Small intestine (tissue), 7 donors: ENCODE results near the gene COL23A1. TPM values are rescaled to one million over a fixed set of nuclear protein-coding genes. Genes with fewer than 3 reads are reported as not detected.

ENCODE experiments used
- DNase-seq, 2 donors: peaks; one replicate each; pipeline versions ENCODE4 v3.0.0 to v3.0.0-alpha.2; 2013
- FAIRE-seq: peaks from 2 replicates; lab custom pipeline; 2012; peaks lifted over from hg19 to GRCh38; lab: Jason Lieb, UNC
- H3K27ac ChIP-seq, 3 donors: one replicate each; pipeline ENCODE4 v1.5.1; 2013; ENCODE audit warnings: low read length in 2 of 3, mild to moderate bottlenecking in 2 of 3, control low read depth in 1 of 3, inconsistent platforms in 1 of 3, low read depth in 1 of 3, moderate library complexity in 1 of 3
- H3K27me3 ChIP-seq, 3 donors: one replicate each; pipeline ENCODE4 v1.6.1; 2013; ENCODE audit warnings: low read length in 3 of 3, inconsistent platforms in 1 of 3; ENCODE audit not compliant: control insufficient read depth in 3 of 3, insufficient read depth in 3 of 3
- H3K36me3 ChIP-seq, 3 donors: one replicate each; pipeline ENCODE4 v1.6.1; 2013; ENCODE audit warnings: low read length in 3 of 3, inconsistent platforms in 1 of 3, low read depth in 1 of 3, mild to moderate bottlenecking in 1 of 3, moderate library complexity in 1 of 3; ENCODE audit not compliant: control insufficient read depth in 3 of 3, insufficient read depth in 2 of 3
- H3K4me1 ChIP-seq, 3 donors: one replicate each; pipeline ENCODE4 v1.6.1; 2013; ENCODE audit warnings: low read length in 2 of 3, inconsistent platforms in 1 of 3, low read depth in 1 of 3, mild to moderate bottlenecking in 1 of 3, moderate library complexity in 1 of 3; ENCODE audit not compliant: control insufficient read depth in 3 of 3, insufficient read depth in 2 of 3
- H3K4me3 ChIP-seq, 3 donors: one replicate each; pipeline ENCODE4 v1.5.1; 2013; ENCODE audit warnings: low read length in 3 of 3, control low read depth in 1 of 3, inconsistent platforms in 1 of 3, low read depth in 1 of 3, mild to moderate bottlenecking in 1 of 3, moderate library complexity in 1 of 3
- H3K9me3 ChIP-seq, 2 donors: one replicate each; pipeline ENCODE4 v1.6.1; 2013; ENCODE audit warnings: low read depth in 1 of 2, low read length in 1 of 2; ENCODE audit not compliant: control insufficient read depth in 2 of 2, insufficient read depth in 1 of 2
- WGBS, 3 donors: extraction: QIAGEN DNeasy Blood & Tissue Kit; methylation state at CpG; one replicate each; pipeline ENCODE4 v1.1.7; 2013; 5-methylcytosine and 5-hydroxymethylcytosine counted together
- polyA plus RNA-seq, 4 donors: library from polyadenylated mRNA; stranded (reverse) in 3 of 4; unstranded in 1 of 4; fragments of 200-250 nt in 3 of 4; fragments of 120-200 nt in 1 of 4; gene quantifications; one replicate each; pipeline versions ENCODE4 v1.2.1 to v1.2.3, GENCODE V29; 2013
- donor health status: healthy with polysubstance abuse.
- donor health status: control.
- donor health status: control.
- donor health status: Bipolar disorder and iron deficiency.
- donor health status: healthy.

COL23A1 gene
- polyA plus RNA-seq, 4 donors = 1.4 to 3.2 (median 1.6) TPM; not detected in 1

DNA sequence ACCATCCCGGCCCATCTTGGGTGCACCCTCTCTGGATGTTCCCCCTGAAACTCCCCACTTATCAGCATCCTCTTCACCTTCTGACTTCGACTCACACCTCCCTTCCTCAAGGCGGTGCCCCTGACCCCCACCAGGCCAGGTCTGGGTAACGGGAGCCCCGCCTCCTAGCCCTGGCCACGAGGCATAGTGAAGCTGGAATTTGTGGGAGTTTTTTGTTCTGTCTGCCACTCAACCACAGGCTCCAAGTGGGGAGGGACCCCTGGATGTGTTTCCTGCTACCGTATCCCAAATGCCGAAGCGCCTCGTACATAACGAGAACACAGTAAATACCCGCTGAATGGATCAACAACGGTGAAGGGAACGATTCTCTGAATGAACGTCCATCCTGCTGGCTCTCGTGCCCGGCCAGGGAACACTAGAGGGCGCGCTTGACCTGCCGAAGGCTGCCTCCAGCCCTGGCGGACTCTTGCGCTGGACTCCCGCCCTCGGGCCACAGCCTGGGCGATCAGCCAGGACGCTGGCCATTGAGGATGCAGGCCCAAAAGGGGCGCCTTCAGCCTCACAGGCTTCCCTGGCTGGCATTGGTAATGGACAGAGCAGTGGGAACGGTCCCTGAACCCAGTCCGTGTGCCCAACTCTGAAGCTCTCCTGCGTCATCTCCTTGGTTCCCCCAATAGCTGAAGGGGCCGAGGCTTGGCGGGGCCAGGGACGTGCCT is 310.3 kb downstream of the COL23A1 start:
- DNase-seq (peak; percentile 65 to 79), FAIRE-seq (no peak)
- Histone ChIP-seq H3K27ac (no peak overlapping the region), H3K9me3 (peaks cover 2 to 11% of the 10 kb centered on the region in 2 donors), H3K4me1 (peaks cover 0 to 2% (median 0%) of the 10 kb centered on the region in 3 donors), H3K36me3 (no peaks in the 10 kb centered on the region), H3K27me3 (peaks cover 0 to 7% (median 2%) of the 10 kb centered on the region in 3 donors), H3K4me3 (no peak overlapping the region)
- 15 to 19% (median 18%) methylated on average over 32 to 33 of the region's 33 CpGs for WGBS, 3 donors

DNA sequence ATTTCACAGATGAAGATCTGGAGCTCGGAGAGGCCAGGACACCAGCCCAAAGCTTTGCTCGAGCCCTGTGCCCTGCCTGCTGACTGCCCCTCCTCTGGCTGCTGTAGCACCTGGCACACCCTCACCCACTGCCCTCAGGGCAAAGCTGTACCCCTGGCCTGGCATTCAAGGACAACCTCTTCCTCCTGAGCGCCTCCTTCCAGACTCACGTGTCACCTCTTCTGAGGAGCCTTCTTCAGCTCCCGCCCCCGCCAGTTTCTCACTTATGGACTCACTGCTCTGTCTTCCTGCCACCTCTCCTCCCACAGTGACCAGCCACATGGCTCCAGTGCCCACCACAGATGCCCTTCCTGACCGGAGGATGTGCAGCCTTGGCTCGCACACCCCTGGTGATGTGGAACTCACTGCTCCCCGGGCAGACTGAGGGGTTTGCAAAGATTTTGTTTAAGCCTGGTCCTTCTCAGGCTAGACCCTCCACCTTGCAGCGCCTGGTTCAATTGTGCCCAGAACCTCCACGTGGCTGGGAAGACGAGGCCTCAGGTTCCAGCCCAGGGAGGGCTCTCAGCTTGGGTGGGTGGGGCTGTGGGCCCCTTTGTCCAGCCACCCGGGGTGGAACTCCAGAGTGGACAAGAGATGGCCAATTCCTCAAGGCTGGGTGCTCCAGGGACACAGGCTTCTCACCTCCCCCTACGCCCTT is 311.0 kb downstream of the COL23A1 start:
- DNase-seq (no peak), FAIRE-seq (no peak)
- no peak overlapping the region for H3K4me3 ChIP-seq
- no peaks in the 10 kb centered on the region for H3K36me3 ChIP-seq
- H3K4me1 ChIP-seq = peaks cover 0 to 2% (median 0%) of the 10 kb centered on the region in 3 donors
- 63 to 85% (median 73%) methylated on average over 14 of the region's 14 CpGs for WGBS, 3 donors
- no peak overlapping the region for H3K27ac ChIP-seq
- H3K27me3 ChIP-seq = peaks cover 0 to 7% (median 2%) of the 10 kb centered on the region in 3 donors
- peaks cover 2 to 11% of the 10 kb centered on the region in 2 donors for H3K9me3 ChIP-seq

DNA sequence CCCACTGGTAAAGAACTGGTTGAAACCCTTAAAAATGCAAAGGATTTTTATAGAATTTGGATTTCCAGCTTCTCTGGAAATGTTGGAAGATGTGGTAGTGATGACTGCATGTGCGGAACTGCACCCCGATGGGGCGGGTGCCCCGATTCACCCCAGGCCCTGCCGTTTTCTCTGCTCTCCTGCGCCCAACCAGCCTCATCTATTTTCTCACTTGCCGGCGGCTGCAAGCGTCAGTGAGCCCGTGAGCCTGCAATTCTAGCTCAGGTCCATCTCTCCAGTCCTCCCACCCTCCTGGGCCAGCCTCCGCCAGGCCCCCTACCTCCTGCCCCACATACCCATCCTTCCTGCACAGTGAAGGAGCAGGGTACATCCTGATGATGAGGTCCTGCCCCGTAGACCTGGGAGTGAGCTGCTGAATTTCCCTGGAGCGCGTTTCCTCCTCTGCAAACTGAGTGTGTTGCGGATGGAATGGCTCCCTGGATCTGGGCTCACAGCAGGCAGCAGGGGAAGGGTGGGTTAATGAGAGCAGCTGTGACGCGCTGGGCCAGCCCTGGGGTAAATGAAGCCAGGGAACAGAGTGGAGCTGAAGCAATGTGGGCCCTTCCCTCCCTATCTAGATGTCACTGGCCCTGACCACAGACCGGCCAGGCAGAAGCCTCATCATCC is 311.7 kb downstream of the COL23A1 start:
- Histone ChIP-seq H3K4me3 (no peak overlapping the region), H3K27ac (no peak overlapping the region), H3K4me1 (peaks cover 0 to 2% (median 0%) of the 10 kb centered on the region in 3 donors), H3K27me3 (peaks cover 0 to 7% (median 2%) of the 10 kb centered on the region in 3 donors), H3K9me3 (peaks cover 0 to 7% of the 10 kb centered on the region in 2 donors), H3K36me3 (no peaks in the 10 kb centered on the region)
- WGBS, 3 donors = 76 to 81% (median 79%) methylated on average over 18 of the region's 18 CpGs
- DNase-seq (no peak), FAIRE-seq (no peak)

DNA sequence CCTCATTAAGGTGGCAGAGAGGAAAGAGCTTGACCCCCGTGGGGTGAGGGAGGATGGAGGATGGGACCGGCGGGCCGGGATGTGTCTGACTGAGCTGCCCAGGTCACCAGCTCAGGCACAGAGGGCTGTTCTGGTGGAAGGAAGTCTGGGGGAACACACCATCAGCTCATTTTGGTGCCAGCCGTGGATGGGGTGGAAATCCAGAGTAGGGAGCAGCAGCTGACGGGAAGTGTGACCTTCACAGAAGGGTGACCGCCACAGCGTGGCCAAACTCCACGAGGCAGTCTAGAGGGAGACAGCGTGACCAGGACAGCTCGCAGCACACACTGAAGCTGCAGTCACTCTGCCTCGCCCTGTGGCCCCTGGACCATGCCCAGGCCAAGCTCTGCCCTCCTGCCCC is 312.3 kb downstream of the COL23A1 start:
- WGBS, 3 donors = 35 to 61% (median 50%) methylated on average over 11 to 12 of the region's 12 CpGs
- peaks cover 0 to 7% of the 10 kb centered on the region in 2 donors for H3K9me3 ChIP-seq
- no peaks in the 10 kb centered on the region for H3K36me3 ChIP-seq
- DNase-seq (no peak), FAIRE-seq (no peak)
- H3K4me3 ChIP-seq = no peak overlapping the region
- peaks cover 0 to 2% (median 0%) of the 10 kb centered on the region in 3 donors for H3K4me1 ChIP-seq
- peaks cover 0 to 7% (median 2%) of the 10 kb centered on the region in 3 donors for H3K27me3 ChIP-seq
- no peak overlapping the region for H3K27ac ChIP-seq

DNA sequence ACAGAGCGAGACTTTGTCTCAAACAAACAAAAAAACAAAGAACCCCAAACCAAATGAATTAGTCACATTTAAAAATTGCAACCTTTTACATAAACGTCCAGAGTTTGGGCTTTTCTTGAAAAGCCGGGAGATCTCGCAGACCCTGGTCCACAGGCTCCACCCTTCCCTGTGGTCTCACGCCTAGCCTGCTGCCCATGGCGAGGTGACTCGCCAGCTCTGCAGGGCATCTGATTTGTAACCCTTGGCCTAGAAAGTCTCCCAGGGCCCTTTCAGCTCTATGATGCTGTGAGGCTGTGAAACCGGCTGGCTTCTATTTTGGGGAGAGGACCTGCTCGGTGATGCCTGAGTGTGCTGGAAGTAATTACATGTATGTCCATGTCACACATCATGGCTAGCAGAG is 312.8 kb downstream of the COL23A1 start:
- Histone ChIP-seq H3K36me3 (no peaks in the 10 kb centered on the region), H3K4me1 (peaks cover 0 to 2% (median 0%) of the 10 kb centered on the region in 3 donors), H3K27me3 (peaks cover 0 to 7% (median 2%) of the 10 kb centered on the region in 3 donors), H3K27ac (no peak overlapping the region), H3K9me3 (peaks cover 0 to 7% of the 10 kb centered on the region in 2 donors), H3K4me3 (no peak overlapping the region)
- 72 to 89% (median 80%) methylated on average over 9 of the region's 9 CpGs for WGBS, 3 donors
- FAIRE-seq (no peak), DNase-seq (no peak)

DNA sequence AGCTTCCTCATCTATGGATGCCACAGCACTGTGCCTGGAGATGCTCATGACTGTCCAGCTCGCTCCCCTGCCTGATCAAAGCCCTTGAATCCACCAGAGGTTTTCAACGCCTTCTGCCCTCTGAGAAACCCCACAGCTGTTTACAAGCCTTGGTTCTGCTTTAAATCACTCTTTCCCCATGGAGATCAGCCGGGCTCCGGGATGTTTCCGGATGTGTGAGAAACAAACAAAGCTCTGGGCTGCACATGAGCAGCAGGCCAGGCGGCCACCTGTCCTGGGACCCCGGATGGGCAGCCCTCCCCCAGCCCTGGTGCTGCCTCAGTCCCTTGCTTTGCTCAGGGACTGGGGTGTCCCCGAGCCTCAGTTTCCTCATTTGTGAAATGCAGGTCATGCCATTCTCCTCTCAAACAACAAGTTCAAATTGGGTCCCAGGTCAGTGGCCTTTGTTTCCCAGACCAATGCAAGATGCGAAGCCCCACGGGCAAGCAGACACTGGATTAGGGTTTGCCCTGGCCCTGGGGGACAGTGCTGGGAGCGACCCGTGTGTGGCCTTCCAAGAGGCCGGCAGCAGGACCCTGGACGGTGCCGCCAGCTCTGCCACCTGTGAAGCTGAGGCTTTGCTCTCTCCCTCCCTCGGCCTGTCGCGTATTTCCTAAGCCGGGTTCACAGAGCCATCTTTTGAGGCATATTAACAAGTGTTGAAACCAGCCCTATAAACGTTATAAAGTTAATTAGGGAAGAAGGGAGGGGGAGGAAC is 315.2 kb downstream of the COL23A1 start:
- 78 to 85% (median 80%) methylated on average over 20 of the region's 20 CpGs for WGBS, 3 donors
- H3K36me3 ChIP-seq = no peaks in the 10 kb centered on the region
- no peak for DNase-seq
- FAIRE-seq = no peak
- no peak overlapping the region for H3K27ac ChIP-seq
- H3K4me3 ChIP-seq = no peak overlapping the region
- H3K9me3 ChIP-seq = peaks cover 0 to 7% of the 10 kb centered on the region in 2 donors
- peaks cover 0 to 2% (median 0%) of the 10 kb centered on the region in 3 donors for H3K27me3 ChIP-seq
- no peaks in the 10 kb centered on the region for H3K4me1 ChIP-seq

DNA sequence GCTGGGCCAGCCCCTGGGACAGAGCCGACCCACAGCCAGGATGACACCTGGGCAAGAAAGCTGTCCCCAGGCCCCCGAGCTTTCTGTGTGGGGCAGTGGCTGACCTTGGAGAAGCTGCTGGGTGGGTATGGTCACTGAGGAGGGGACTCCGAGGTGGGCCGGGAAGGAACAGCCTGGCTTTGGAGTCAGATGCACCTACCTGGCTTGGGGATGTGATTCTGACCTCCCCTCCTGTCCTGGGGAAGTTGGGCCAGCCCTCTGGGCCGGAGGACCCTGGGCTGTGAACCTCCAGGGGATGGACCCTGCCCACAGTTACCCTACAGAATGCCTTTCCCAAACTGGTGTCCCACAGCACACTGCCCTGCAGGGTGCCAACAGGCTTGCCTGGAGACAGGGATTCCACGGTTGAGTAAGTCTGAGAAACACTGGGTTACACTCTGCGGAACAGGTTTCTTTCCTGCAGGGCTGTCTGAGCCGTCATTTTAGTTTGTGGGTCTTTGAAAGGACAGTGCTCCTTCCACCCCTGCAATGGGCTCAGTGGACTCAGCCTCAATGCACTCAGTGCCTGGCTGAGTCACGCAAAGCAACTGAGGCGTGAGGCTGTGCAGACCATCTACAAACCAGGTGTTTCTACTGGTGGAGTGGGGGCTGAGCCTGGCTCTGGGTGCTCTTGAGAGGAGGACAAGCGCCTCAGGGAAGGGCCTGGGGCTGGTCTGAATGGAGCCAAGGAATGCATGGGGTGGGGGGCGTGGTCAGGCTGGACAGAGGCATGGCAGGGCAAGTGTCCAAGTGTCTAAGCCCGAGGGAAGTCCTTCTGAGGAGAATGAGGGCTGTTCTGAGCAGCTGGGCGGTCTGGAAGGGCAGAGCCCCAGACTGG is 316.3 kb downstream of the COL23A1 start:
- 64 to 71% (median 66%) methylated on average over 14 of the region's 14 CpGs for WGBS, 3 donors
- DNase-seq (no peak), FAIRE-seq (no peak)
- Histone ChIP-seq H3K4me3 (no peak overlapping the region), H3K27me3 (peaks cover 0 to 2% (median 0%) of the 10 kb centered on the region in 3 donors), H3K9me3 (peaks cover 0 to 7% of the 10 kb centered on the region in 2 donors), H3K27ac (no peak overlapping the region), H3K36me3 (no peaks in the 10 kb centered on the region), H3K4me1 (no peaks in the 10 kb centered on the region)
